ENCODE measurements around the gene AGBL4. TPM values are rescaled to one million over a fixed set of nuclear protein-coding genes. Genes with fewer than 3 reads are reported as not detected.

Gene AGBL4
- total and polyA plus RNA-seq, 2 of the 13 experiments (the other 11 are each of a cell fraction or from before 2014, with no cell fraction given) = not detected

DNA sequence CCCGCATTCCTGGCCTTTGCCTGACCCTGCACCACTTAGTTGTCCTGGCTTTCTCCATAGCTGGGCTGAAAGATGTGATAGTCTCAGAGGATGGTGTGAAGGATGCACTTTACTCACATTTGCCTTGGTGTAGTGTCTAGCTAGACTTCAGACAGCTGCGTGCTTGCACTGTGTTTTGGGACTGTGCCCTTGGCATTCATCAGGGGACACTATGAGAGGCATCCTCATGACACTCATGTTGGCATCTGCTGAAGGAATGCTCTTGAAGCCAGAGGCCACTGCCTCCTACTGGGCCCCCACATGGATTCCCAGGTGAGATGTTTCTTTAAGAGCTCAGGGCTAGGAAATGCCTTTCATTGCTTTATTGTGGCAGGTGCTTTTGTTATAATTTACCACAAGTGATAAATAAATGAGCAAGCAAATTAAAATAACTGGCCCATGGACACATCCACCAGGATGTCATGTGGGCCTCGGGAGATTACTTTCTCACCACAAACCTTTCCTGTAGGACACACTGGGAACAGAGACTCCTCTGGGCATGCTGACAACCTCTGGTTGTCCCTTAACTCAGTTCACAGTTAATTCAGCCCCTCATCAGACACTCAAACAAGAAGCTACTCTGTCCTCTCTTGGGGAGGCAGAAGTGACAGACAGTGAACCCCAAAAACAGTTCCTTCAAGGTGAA is 1452.3 kb downstream of the AGBL4 start:
- H3K4me1 ChIP-seq (ENCODE audit: insufficient read depth, low read length) = no peaks in the 10 kb centered on the region
- TF ChIP-seq ZKSCAN1 (IDR thresholded peaks at IDR 0.05; ENCODE audit: low read length) (no peak), ZNF33A (CRISPR knock-in tag; IDR thresholded peaks at IDR 0.05; ENCODE audit: borderline replicate concordance) (no peak), ZSCAN12 (CRISPR knock-in tag; IDR thresholded peaks at IDR 0.05) (no peak), ADNP (CRISPR knock-in tag; IDR thresholded peaks at IDR 0.05) (no peak), ZFY (CRISPR knock-in tag; IDR thresholded peaks at IDR 0.05) (no peak), MLLT10 (CRISPR knock-in tag; IDR thresholded peaks at IDR 0.05) (no peak), ZNF878 (CRISPR knock-in tag; IDR thresholded peaks at IDR 0.05) (no peak), ZNF761 (CRISPR knock-in tag; conservative IDR thresholded peaks at IDR 0.05) (no peak), KDM5A (IDR thresholded peaks at IDR 0.05; ENCODE audit: borderline replicate concordance, low read length) (no peak), ATM (IDR thresholded peaks at IDR 0.05; ENCODE audit: borderline replicate concordance) (no peak), SRF (IDR thresholded peaks at IDR 0.05; ENCODE audit: low read depth, low read length) (no peak), KLF6 (CRISPR knock-in tag; IDR thresholded peaks at IDR 0.05) (no peak), ZNF207 (IDR thresholded peaks at IDR 0.05; ENCODE audit: borderline replicate concordance) (no peak), DPF2 (CRISPR knock-in tag; IDR thresholded peaks at IDR 0.05; ENCODE audit: borderline replicate concordance, low read depth) (no peak), MAF1 (CRISPR knock-in tag; IDR thresholded peaks at IDR 0.05; ENCODE audit: borderline replicate concordance) (no peak), ZNF530 (CRISPR knock-in tag; IDR thresholded peaks at IDR 0.05; ENCODE audit: low read depth) (no peak)
- TF ChIP-seq, protein P1, sequence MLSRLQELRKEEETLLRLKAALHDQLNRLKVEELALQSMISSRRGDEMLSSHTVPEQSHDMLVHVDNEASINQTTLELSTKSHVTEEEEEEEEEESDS (CRISPR knock-in tag; IDR thresholded peaks at IDR 0.05; ENCODE audit: borderline replicate concordance) = no peak
- TF ChIP-seq, protein P2, sequence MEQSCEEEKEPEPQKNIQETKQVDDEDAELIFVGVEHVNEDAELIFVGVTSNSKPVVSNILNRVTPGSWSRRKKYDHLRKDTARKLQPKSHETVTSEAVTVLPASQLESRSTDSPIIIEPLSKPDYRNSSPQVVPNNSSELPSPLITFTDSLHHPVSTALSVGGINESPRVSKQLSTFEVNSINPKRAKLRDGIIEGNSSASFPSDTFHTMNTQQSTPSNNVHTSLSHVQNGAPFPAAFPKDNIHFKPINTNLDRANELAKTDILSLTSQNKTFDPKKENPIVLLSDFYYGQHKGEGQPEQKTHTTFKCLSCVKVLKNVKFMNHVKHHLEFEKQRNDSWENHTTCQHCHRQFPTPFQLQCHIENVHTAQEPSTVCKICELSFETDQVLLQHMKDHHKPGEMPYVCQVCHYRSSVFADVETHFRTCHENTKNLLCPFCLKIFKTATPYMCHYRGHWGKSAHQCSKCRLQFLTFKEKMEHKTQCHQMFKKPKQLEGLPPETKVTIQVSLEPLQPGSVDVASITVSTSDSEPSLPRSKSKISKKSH (CRISPR knock-in tag; IDR thresholded peaks at IDR 0.05; ENCODE audit: borderline replicate concordance) = no peak
- TF ChIP-seq, protein P3, sequence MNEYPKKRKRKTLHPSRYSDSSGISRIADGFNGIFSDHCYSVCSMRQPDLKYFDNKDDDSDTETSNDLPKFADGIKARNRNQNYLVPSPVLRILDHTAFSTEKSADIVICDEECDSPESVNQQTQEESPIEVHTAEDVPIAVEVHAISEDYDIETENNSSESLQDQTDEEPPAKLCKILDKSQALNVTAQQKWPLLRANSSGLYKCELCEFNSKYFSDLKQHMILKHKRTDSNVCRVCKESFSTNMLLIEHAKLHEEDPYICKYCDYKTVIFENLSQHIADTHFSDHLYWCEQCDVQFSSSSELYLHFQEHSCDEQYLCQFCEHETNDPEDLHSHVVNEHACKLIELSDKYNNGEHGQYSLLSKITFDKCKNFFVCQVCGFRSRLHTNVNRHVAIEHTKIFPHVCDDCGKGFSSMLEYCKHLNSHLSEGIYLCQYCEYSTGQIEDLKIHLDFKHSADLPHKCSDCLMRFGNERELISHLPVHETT (CRISPR knock-in tag; conservative IDR thresholded peaks at IDR 0.05) = no peak
- H3K9ac ChIP-seq (ENCODE audit: insufficient read depth, low read depth, low read length) = no peak overlapping the region
- ChIA-PET CTCF (ENCODE audit: low intra/inter-chr PET ratio, low total read pairs) (no interaction called here), POLR2A (no interaction called here)
- no TSS peak for BruUV-seq (replicated peaks)
- FAIRE-seq (no peak), ATAC-seq (no peak), DNase-seq (ENCODE audit: low spot score) (no peak)
- H3K4me2 ChIP-seq (ENCODE audit: low read depth, low read length) = no peak overlapping the region
- no peak overlapping the region for H3K4me3 ChIP-seq (replicated peaks in 1 of 3; ENCODE audit: insufficient read depth in 1 of 3, low read depth in 2 of 3, low read length in 3 of 3)
- in situ Hi-C loops (cut with HindIII; ENCODE audit: extremely low pct_ligation_motif_present, low pct_unique_long_range_greater_than_20kb) (loop anchor here (10.0 to 25.0 kb wide), 2 partner anchors 123 to 1766 kb away; no protein-coding TSS in a partner anchor), intact Hi-C loops (cut with micrococcal nuclease; ENCODE audit: unreplicated experiment) (no loop called here)
- no peaks in the 10 kb centered on the region for H3K79me2 ChIP-seq (ENCODE audit: insufficient read depth, low read length)
- H3K27me3 ChIP-seq (ENCODE audit: control insufficient read depth in 1 of 2, insufficient read depth in 2 of 2, low read length in 2 of 2) = 0 out of 5 replicates have a peak, but pooled peaks cover 0 to 1% of the 10 kb centered on the region in 2 experiments
- H4K20me1 ChIP-seq (ENCODE audit: insufficient read depth, low read length) = no peaks in the 10 kb centered on the region
- no peak overlapping the region for H2AFZ ChIP-seq (ENCODE audit: low read length)
- H3K27ac ChIP-seq (ENCODE audit: extremely low read length, insufficient read depth, low read length) = no peak overlapping the region
- WGBS (ENCODE audit: low lambda C conversion rate) = 13% methylated on average over 2 of the region's 3 CpGs
- no peaks in the 10 kb centered on the region for H3K9me3 ChIP-seq (ENCODE audit: low read length)
- no peaks in the 10 kb centered on the region for H3K36me3 ChIP-seq (replicated peaks in 1 of 2; ENCODE audit: control insufficient read depth in 1 of 2, insufficient read depth in 2 of 2, low read length in 2 of 2)
